ENCODE data around the gene ARVCF. TPM values are rescaled to one million over a fixed set of nuclear protein-coding genes. Genes with fewer than 3 reads are reported as not detected.

The ARVCF gene
- total and polyA plus RNA-seq, 2 of the 8 experiments (the other 6 are each of a cell fraction or from before 2014, with no cell fraction given) = 31.0 to 43.2 TPM

DNA sequence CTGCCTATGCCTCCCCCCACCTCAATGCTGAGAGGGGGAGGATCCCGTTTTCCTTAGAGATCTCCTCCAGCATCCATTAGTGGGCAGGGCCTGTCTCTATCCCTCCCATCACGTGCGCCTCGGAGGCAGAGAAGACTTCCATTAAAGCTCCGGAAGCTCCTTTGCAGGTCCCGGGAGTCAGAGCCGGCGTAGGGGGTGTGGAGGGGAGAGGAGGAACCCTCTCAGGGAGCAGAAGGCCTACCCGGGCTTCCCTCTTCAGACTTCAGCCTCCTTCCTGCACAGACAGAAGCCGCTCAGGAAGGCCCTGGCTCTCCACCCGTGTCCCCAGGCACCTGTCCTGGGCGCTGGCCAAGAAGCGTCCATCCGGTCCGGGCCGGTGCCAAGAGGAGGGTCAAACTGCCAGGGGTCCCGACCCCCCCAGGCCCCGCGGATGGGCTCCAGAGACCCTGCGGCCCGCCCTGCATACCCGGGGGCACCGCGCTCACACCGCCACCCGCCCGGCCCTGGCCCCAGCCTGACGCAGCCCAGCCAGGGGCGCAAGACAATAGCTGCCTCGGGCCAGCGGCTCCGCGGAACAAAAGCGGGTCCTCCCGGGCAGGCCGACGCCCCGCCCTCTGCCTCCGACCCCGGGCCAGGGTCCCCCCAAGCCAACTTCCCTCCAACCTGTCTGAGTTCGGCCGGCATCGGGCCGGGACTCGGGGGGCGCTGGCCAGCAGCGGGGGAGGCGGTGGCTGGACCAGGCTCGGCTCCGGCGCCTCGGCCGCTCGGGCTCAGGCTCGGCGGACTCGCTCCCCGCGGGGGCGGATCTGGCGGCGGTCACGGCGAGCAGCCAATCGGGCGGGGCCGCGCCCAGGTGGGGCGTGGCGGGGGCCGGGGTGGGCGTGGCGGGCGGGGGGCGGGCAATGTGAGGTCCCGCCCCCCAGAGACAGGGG, 29.9 kb downstream of the ARVCF start:
- peak in 1 of 2 experiments; percentile 89 for DNase-seq (ENCODE audit: low read depth in 1 of 2, low spot score in 2 of 2)
- H4K8ac ChIP-seq (ENCODE audit: extremely low read depth, insufficient read depth, low read length) = peak overlapping the region; percentile 90
- H3K18ac ChIP-seq (ENCODE audit: extremely low read depth, low read length) = peak overlapping the region; percentile 53; the same call in 1 of the 2 replicates
- H2AFZ ChIP-seq (ENCODE audit: low read length) = no peak overlapping the region
- peaks cover 9 to 22% of the 10 kb centered on the region in 2 experiments for H4K20me1 ChIP-seq (replicated peaks in 1 of 2; ENCODE audit: control insufficient read depth in 1 of 2, insufficient read depth in 2 of 2, low read length in 2 of 2)
- H2BK120ac ChIP-seq (replicated peaks; ENCODE audit: low read depth, low read length) = no peak overlapping the region
- no peak overlapping the region for H3K4ac ChIP-seq (replicated peaks; ENCODE audit: insufficient read length, low read depth, low read length)
- H3K23me2 ChIP-seq (ENCODE audit: low read depth, low read length) = peaks cover 4% of the 10 kb centered on the region; the same call in 1 of the 2 replicates
- H3K36me3 ChIP-seq (ENCODE audit: control insufficient read depth in 2 of 4, insufficient read depth in 4 of 4, low read length in 3 of 4) = peaks cover 0 to under 1% (median under 1%) of the 10 kb centered on the region in 4 experiments; a peak in 1 of 8 replicates
- H2BK15ac ChIP-seq (ENCODE audit: low read length) = 0 out of 2 replicates have a peak overlapping the region, but pooled peaks have one; percentile 40
- H3K23ac ChIP-seq (ENCODE audit: insufficient read length) = no peak overlapping the region
- no peaks in the 10 kb centered on the region for H3K27me3 ChIP-seq (replicated peaks in 1 of 4; ENCODE audit: control insufficient read depth in 3 of 4, extremely low read depth in 1 of 4, insufficient read depth in 3 of 4, low read length in 3 of 4)
- ChIA-PET CTCF (ENCODE audit: partially characterized antibody) (interaction anchor here (0.7 to 5.6 kb wide), 7 partner anchors 10 to 220 kb away, joined by 3 to 58 read pairs (median 3); no protein-coding TSS in a partner anchor), POLR2A (ENCODE audit: partially characterized antibody) (interaction anchor here (0.7 to 2.7 kb wide), 11 partner anchors 9 to 137 kb away, joined by 3 to 13 read pairs (median 5); partner anchors contain the start of gene TANGO2)
- WGBS, 2 experiments (ENCODE audit: extremely low coverage in 1 of 2, insufficient coverage in 1 of 2, insufficient read length in 1 of 2, insufficient replicate concordance in 2 of 2, low coverage in 1 of 2, low lambda C conversion rate in 2 of 2, missing lambda C conversion rate in 1 of 2) = 2% methylated on average over 43 of the region's 76 CpGs; no CpG with 5 or more reads in 1 of the 2 experiments
- H3K27ac ChIP-seq (ENCODE audit: low read depth, low read length) = peak overlapping the region; percentile 57; the same call in 1 of the 2 replicates
- no peak overlapping the region for H3K56ac ChIP-seq (replicated peaks; ENCODE audit: insufficient read length, low read depth, low read length)
- H3K4me2 ChIP-seq (ENCODE audit: insufficient read depth in 1 of 2, low read depth in 2 of 2, low read length in 2 of 2) = peak overlapping the region; percentile 89
- peaks cover 0 to 17% (median 11%) of the 10 kb centered on the region in 4 experiments; a peak in 5 of 7 replicates for H3K4me1 ChIP-seq (replicated peaks in 1 of 4; ENCODE audit: control insufficient read depth in 3 of 4, insufficient read depth in 4 of 4, low read length in 3 of 4)
- no peak overlapping the region for H3K14ac ChIP-seq (ENCODE audit: insufficient read length)
- no peak overlapping the region for H2BK20ac ChIP-seq (ENCODE audit: low read length)
- peak overlapping the region; percentile 52 for H4K91ac ChIP-seq (replicated peaks; ENCODE audit: insufficient read length, low read length)
- FAIRE-seq = peak; percentile 42
- peak overlapping the region; percentile 42 for H4K5ac ChIP-seq (ENCODE audit: insufficient read length, low read depth, low read length)
- H3K79me2 ChIP-seq (ENCODE audit: control insufficient read depth in 1 of 2, insufficient read depth in 2 of 2, low read length in 2 of 2) = peaks cover 0 to 8% of the 10 kb centered on the region in 2 experiments; a peak in 1 of 4 replicates
- no peak overlapping the region; the same call in 1 of the 2 replicates for H2BK12ac ChIP-seq (ENCODE audit: low read depth, low read length)
- H3K4me3 ChIP-seq (ENCODE audit: extremely low read depth in 1 of 4, insufficient read depth in 2 of 4, low read depth in 3 of 4, low read length in 4 of 4) = peak overlapping the region; percentile 74 to 88 (median 82)
- H2BK5ac ChIP-seq (ENCODE audit: low read depth, low read length) = no peak overlapping the region; the same call in 1 of the 2 replicates
- H2AK5ac ChIP-seq (ENCODE audit: low read depth, low read length) = peak overlapping the region; percentile 66; the same call in 1 of the 2 replicates
- H3K79me1 ChIP-seq (ENCODE audit: low read depth, low read length) = peaks cover 24% of the 10 kb centered on the region
- no peaks in the 10 kb centered on the region for H3K9me3 ChIP-seq (ENCODE audit: insufficient read depth in 2 of 2, low read depth in 1 of 2, low read length in 1 of 2)
- peak overlapping the region; percentile 53 to 91 (median 71); a peak in 6 of 7 replicates for H3K9ac ChIP-seq (replicated peaks in 1 of 4; ENCODE audit: extremely low read depth in 1 of 4, low read depth in 3 of 4, low read length in 3 of 4)
- no peak for TF ChIP-seq SP4 (IDR thresholded peaks at IDR 0.05; ENCODE audit: low read length)
- peak; percentile 47 for TF ChIP-seq ASH2L (IDR thresholded peaks at IDR 0.05; ENCODE audit: low read length)
- peak; percentile 76 for TF ChIP-seq PHF8 (conservative IDR thresholded peaks at IDR 0.05; ENCODE audit: low read depth, low read length)
- peak; percentile 27; the same call in 1 of the 2 replicates for TF ChIP-seq GABPA (IDR thresholded peaks at IDR 0.05; ENCODE audit: borderline replicate concordance, insufficient read depth, low read length)
- TF ChIP-seq MAX (IDR thresholded peaks at IDR 0.05) = peak; percentile 50
- peak; percentile 73; the same call in 1 of the 2 replicates for TF ChIP-seq EGR1 (IDR thresholded peaks at IDR 0.05; ENCODE audit: borderline replicate concordance, low read depth, low read length)
- TF ChIP-seq, protein P1, sequence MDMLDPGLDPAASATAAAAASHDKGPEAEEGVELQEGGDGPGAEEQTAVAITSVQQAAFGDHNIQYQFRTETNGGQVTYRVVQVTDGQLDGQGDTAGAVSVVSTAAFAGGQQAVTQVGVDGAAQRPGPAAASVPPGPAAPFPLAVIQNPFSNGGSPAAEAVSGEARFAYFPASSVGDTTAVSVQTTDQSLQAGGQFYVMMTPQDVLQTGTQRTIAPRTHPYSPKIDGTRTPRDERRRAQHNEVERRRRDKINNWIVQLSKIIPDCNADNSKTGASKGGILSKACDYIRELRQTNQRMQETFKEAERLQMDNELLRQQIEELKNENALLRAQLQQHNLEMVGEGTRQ (IDR thresholded peaks at IDR 0.05; ENCODE audit: low read length) = peak; percentile 80
- no peak for TF ChIP-seq CREB1 (IDR thresholded peaks at IDR 0.05)
- TF ChIP-seq CHD1 (IDR thresholded peaks at IDR 0.05; ENCODE audit: low read depth, low read length) = no peak
